AG04450 (cell line): Measurements from ENCODE around the gene DSCAML1. TPM values are rescaled to one million over a fixed set of nuclear protein-coding genes. Genes with fewer than 3 reads are reported as not detected.

Experiments used
- CTCF ChIA-PET: fragments of 300-600, 350-600 bp; formaldehyde crosslinking; extraction: SDS; loops from one replicate; lab custom pipeline; 2022; ENCODE audit warnings: antibody characterized with exemption, inconsistent platforms; lab: Charles Lee
- POLR2A ChIA-PET: fragments of 350-600 bp; formaldehyde crosslinking; extraction: SDS; loops from one replicate; lab custom pipeline; 2021; ENCODE audit warnings: antibody characterized with exemption, inconsistent platforms; lab: Yijun Ruan, JAX
- DNase-seq: peaks from one replicate; pipeline ENCODE4 v3.0.0-alpha.2; 2011; ENCODE audit warnings: low read depth, low spot score
- H3K27ac ChIP-seq: one replicate; pipeline ENCODE4 v1.5.1; 2012; ENCODE audit warnings: low read depth, low read length, control low read depth
- H3K27me3 ChIP-seq: one replicate; pipeline ENCODE4 v1.6.0; 2012; ENCODE audit warnings: low read length; ENCODE audit not compliant: control insufficient read depth, insufficient read depth
- H3K4me3 ChIP-seq: 2 replicates; pipeline ENCODE4 v1.5.1; 2011; ENCODE audit warnings: mild to moderate bottlenecking, low read depth, low read length, control low read depth
- H3K9me3 ChIP-seq: 2 replicates; pipeline ENCODE4 v1.5.1; 2012; ENCODE audit warnings: low read length; ENCODE audit not compliant: control insufficient read depth, insufficient read depth
- polyA plus RNA-seq: library from polyadenylated mRNA; depleted of rRNA; stranded (reverse); fragments of >200 nt; gene quantifications from 2 replicates; pipeline ENCODE4 v1.2.3, GENCODE V29; 2011
- TF ChIP-seq, protein P1 (sequence below): IDR thresholded peaks from 2 replicates; pipeline ENCODE4 v1.5.1; 2011; ENCODE audit warnings: low read depth, low read length, control low read depth, inconsistent platforms

The DSCAML1 gene
- polyA plus RNA-seq, 1 experiment = not detected

GRCh38 chr11:117657794-117658193 lies 139.2 kb downstream of the DSCAML1 start:
- H3K9me3 ChIP-seq = no peaks in the 10 kb centered on the region
- H3K27me3 ChIP-seq = peaks cover 9% of the 10 kb centered on the region
- POLR2A ChIA-PET = no interaction called here
- no peak overlapping the region for H3K27ac ChIP-seq
- no peak overlapping the region for H3K4me3 ChIP-seq
- CTCF ChIA-PET = no interaction called here
- TF ChIP-seq, protein P1, sequence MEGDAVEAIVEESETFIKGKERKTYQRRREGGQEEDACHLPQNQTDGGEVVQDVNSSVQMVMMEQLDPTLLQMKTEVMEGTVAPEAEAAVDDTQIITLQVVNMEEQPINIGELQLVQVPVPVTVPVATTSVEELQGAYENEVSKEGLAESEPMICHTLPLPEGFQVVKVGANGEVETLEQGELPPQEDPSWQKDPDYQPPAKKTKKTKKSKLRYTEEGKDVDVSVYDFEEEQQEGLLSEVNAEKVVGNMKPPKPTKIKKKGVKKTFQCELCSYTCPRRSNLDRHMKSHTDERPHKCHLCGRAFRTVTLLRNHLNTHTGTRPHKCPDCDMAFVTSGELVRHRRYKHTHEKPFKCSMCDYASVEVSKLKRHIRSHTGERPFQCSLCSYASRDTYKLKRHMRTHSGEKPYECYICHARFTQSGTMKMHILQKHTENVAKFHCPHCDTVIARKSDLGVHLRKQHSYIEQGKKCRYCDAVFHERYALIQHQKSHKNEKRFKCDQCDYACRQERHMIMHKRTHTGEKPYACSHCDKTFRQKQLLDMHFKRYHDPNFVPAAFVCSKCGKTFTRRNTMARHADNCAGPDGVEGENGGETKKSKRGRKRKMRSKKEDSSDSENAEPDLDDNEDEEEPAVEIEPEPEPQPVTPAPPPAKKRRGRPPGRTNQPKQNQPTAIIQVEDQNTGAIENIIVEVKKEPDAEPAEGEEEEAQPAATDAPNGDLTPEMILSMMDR = no peak
- DNase-seq = no peak

- no peak overlapping the region for H3K4me3 ChIP-seq
- H3K27ac ChIP-seq = no peak overlapping the region
- no peak for DNase-seq
- CTCF ChIA-PET = no interaction called here
- peaks cover 9% of the 10 kb centered on the region for H3K27me3 ChIP-seq
- TF ChIP-seq, protein P1 = no peak
- no peaks in the 10 kb centered on the region for H3K9me3 ChIP-seq
- POLR2A ChIA-PET = no interaction called here
Observed at GRCh38 chr11:117654281-117655255, 142.4 kb downstream of the DSCAML1 start.

GRCh38 chr11:117652521-117652920 lies 144.5 kb downstream of the DSCAML1 start:
- H3K27me3 ChIP-seq = peaks cover 14% of the 10 kb centered on the region
- no peaks in the 10 kb centered on the region for H3K9me3 ChIP-seq
- TF ChIP-seq, protein P1 = no peak
- no peak overlapping the region for H3K4me3 ChIP-seq
- no peak overlapping the region for H3K27ac ChIP-seq
- no peak for DNase-seq
- ChIA-PET CTCF (no interaction called here), POLR2A (no interaction called here)

GRCh38 chr11:117649296-117650055 lies 147.5 kb downstream of the DSCAML1 start:
- TF ChIP-seq, protein P1 = no peak
- POLR2A ChIA-PET = no interaction called here
- peaks cover 16% of the 10 kb centered on the region for H3K27me3 ChIP-seq
- H3K4me3 ChIP-seq = no peak overlapping the region
- no peaks in the 10 kb centered on the region; the same call in 1 of the 2 replicates for H3K9me3 ChIP-seq
- H3K27ac ChIP-seq = no peak overlapping the region
- CTCF ChIA-PET = no interaction called here
- no peak for DNase-seq
